A549 treated with Hydrocortisone at 1 μM for 4 hours (cell line): ENCODE results near the gene SLC37A3. TPM values are rescaled to one million over a fixed set of nuclear protein-coding genes. Genes with fewer than 3 reads are reported as not detected.

Experiments
- total RNA-seq: library from RNA; stranded (reverse); fragments of 200-300 nt; extraction: Qiagen RNA extraction; gene quantifications from 5 replicates; pipeline ENCODE4 v1.2.3, GENCODE V29; 2022

The SLC37A3 gene, protein sequence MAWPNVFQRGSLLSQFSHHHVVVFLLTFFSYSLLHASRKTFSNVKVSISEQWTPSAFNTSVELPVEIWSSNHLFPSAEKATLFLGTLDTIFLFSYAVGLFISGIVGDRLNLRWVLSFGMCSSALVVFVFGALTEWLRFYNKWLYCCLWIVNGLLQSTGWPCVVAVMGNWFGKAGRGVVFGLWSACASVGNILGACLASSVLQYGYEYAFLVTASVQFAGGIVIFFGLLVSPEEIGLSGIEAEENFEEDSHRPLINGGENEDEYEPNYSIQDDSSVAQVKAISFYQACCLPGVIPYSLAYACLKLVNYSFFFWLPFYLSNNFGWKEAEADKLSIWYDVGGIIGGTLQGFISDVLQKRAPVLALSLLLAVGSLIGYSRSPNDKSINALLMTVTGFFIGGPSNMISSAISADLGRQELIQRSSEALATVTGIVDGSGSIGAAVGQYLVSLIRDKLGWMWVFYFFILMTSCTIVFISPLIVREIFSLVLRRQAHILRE
- 23.5 to 34.8 TPM (median 28.9 TPM) in 5 replicates for total RNA-seq

DNA sequence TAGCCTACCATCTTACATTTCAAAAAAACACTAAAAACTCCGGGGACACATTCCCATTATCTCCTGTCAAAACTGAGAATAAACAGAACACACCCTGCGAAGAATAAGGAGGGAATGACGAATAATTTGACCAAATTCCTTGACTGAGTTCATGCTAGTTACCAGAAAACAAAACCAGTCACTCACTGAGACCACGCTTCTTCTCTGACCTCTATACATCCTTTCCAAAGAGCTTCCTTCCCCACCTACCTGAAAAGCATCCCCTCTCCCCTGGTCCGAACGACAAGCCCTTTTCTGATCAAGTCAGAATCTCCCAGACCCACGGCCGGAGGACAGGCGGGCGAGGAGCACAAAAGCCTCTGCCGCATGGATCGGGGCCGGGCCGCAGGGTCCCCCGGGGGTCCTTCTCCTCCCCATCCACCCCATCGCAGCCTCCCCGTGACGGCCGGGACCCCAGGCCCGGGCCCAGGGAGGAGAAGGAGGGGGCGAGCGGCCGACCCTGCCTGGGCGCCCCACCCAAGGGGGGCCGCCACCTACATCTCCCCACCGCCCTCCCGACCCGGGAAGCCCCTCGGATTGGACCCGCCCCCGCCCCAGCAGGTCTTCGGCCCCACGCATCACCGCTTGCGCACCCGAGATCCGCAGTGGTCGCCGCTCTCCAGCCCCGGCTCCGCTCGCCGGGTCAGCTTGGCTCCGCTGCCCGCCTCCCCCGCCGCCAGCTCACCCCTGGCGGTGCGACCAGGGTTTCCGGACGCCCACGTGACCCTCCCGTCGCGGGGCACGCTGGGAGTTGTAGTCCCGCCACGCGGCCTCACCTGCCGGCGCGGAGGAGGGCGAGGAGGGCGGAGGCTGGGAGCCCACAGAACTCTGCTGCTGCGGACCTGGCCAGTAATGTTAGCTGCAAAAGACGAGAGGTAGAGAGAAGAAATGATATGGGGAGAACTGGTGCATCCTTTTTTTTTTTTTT lies at the start of gene SLC37A3:
SLC37A3 (minus strand) TSS at position 747 of the 967 bp plus-strand sequence. CDS start 16,004 bp downstream, outside the sequence.

DNA sequence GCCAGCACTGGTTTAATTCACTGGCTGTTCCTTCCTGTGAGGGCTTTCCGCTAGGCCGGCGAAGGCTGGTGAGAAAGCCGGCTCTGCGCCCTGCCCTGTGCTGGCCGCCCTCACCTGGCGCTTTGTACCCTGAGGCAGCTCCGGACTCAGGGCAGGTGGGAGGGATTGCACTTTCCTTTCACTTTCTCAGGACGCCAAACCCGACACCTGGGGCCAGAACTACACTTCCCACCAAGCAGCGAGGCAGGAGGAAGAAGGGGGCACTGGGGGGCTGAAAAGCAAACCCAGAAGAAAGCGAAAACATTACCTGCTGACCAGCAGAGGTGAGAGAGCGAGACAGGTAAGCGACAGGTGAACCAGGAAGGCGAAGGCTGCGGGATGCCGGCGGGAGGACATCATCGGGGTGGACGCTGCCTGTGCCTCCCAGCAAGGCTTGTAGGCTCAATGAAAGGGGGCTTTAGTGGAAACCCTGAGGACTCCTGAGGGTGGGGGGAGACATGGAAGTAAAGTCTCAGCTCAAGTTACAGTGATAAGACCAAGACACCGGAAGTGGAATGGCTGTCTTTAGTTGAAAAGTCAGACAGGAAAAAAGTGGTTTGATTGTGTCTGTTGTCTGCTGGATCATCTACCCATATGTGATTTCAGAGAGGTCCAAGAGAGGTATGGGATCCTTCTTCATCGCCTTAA lies 5.7 kb upstream of the SLC37A3 start, which contains the start of gene RAB19:
RAB19 (plus strand) TSS at position 181 of the 687 bp plus-strand sequence. CDS start 3,589 bp downstream, outside the sequence.

Other genes starting within 250 kb of the SLC37A3 start
- 1.5 to 3.4 TPM (median 2.4 TPM) in 5 replicates for gene KDM7A, start 221.5 kb downstream of the SLC37A3 start, total RNA-seq
- not detected in 5 replicates for gene RAB19, start 5.5 kb upstream of the SLC37A3 start, total RNA-seq
- 51.3 to 65.5 TPM (median 54.8 TPM) in 5 replicates for gene MKRN1, start 81.0 kb upstream of the SLC37A3 start, total RNA-seq
- 0.39 to 0.98 TPM (median 0.76 TPM) in 5 replicates for gene DENND2A, start 242.3 kb upstream of the SLC37A3 start, total RNA-seq